MG63 (cell line): ENCODE results near the gene TMEM116. TPM values are rescaled to one million over a fixed set of nuclear protein-coding genes. Genes with fewer than 3 reads are reported as not detected.
"Not testable (repeated sequence)": the region's sequence is repeated elsewhere in the genome, so short reads cannot be mapped to it uniquely, and the experiment has no call there.

ENCODE experiments used
- DNase-seq: peaks from one replicate; pipeline ENCODE4 v3.0.0-alpha.2; 2020
- H3K27me3 ChIP-seq: fragments of 250-450 bp; sonication (Bioruptor Pico); 2 replicates; pipeline ENCODE4 v1.5.1; 2020; ENCODE audit warnings: mild to moderate bottlenecking, moderate library complexity
- H3K36me3 ChIP-seq: fragments of 250-450 bp; sonication (Bioruptor Pico); 2 replicates; pipeline ENCODE4 v1.5.1; 2020; ENCODE audit warnings: mild to moderate bottlenecking, moderate library complexity
- H3K4me3 ChIP-seq: fragments of 250-450 bp; sonication (Bioruptor Pico); 2 replicates; pipeline ENCODE4 v1.5.1; 2020; ENCODE audit warnings: mild to moderate bottlenecking, moderate library complexity
- H3K9me3 ChIP-seq: fragments of 250-450 bp; sonication (Bioruptor Pico); 2 replicates; pipeline ENCODE4 v1.5.1; 2020; ENCODE audit warnings: mild to moderate bottlenecking, moderate library complexity
- total RNA-seq: library from RNA; depleted of rRNA; stranded (reverse); fragments of >200 nt; shearing (Covaris generic); gene quantifications from 2 replicates; pipeline ENCODE4 v1.2.3, GENCODE V29; 2014; ENCODE audit warnings: low replicate concordance

Gene TMEM116
- total RNA-seq, 1 experiment from 2014 or later = 8.2 TPM

DNA sequence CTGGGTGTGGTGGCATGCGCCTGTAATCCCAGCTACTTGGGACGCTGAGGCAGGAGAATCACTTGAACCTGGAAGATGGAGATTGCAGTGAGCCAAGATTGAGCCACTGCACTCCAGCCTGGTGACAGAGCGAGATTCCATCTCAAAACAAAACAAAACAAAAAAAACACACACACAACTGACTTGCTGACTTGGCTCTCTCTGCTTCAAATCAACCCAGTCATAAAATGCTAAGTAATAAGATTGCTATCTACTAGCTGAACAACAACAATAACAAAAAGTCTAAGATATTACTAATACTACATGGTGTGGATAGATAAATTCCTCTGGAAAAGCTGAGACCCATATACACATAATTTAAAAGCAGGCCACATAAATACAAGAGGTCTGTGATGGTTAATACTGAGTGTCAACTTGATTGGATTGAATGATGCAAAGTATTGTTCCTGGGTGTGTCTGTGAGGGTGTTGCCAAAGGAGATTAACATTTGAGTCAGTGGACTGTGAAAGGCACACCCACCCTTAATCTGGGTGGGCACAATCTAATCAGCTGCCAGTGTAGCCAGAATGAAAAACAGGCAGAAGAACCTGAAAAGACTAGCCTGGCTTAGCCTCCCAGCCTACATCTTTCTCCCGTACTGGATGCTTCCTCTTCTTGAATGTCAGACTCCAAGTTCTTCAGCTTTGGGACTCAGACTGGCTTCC lies 60.7 kb downstream of the TMEM116 start:
- not testable (repeated sequence) for H3K36me3 ChIP-seq, H3K4me3 ChIP-seq, H3K27me3 ChIP-seq, H3K9me3 ChIP-seq, DNase-seq

DNA sequence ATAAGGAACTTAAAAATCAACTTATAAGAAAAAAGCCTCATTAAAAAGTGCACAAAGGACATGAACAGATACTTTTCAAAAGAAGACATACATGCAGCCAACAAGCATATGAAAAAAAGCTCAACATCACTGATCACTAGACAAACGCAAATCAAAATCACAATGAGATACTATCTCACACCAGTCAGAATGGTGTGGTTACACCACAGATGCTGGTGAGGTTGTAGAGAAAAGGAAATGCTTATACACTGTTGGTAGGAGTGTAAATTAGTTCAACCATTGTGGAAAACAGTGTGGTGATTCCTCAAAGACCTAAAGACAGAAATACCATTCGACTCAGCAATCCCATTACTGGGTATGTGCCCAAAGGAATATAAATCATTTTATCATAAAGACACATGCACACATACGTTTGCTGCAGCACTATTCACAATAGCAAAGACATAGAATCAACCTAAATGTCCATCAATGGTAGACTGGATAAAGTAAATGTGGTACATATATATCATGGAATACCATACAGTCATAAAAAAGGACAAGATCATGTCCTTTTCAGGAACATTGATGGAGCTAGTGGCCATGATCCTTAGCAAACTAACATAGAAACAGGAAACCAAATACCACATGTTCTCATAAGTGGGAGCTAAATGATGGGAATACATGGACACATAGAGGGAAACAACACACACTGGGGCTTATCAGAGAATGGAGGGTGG lies 61.8 kb downstream of the TMEM116 start:
- not testable (repeated sequence) for H3K36me3 ChIP-seq, H3K4me3 ChIP-seq

DNA sequence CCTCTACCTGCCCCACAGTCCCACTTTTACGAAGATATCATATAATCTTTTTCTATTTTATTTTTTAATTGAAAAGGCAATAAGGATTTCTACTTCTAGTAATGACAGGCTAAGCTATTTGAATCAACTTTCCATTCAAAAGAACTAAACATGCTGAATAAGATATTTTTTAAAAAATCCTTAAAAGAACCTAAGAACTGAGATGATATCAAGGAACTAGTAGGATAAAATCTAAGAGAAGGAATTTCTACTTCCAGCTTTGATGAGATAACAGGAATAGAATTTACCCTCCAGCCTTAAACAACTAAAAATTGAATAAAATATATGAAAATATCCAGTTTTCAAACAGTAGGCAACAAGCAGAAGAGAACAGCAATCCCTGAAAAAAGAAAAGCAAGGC lies 69.0 kb downstream of the TMEM116 start:
- H3K27me3 ChIP-seq = no peaks in the 10 kb centered on the region
- no peaks in the 10 kb centered on the region for H3K36me3 ChIP-seq

More for the DNA sequence above, 61.8 kb downstream of the TMEM116 start:
- not testable (repeated sequence) for H3K9me3 ChIP-seq, DNase-seq, H3K27me3 ChIP-seq

DNA sequence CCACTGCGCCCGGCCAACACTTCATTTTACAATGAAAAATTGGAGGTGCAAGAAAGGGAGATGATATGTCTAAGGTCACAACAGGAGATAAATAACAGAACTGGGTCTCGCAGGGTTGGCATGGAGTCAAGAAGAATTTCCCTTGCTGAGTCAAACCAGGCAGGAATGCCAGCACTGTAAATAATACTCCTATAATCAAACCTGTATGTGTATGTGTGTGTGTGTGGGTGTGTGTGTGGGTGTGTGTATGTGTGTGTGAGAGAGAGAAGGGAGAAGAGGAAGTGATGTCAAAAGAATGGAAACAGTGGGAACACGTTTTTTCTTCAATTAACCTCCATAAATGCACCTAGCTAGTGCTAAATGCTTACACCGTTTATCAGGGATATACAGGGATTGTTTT lies 70.4 kb downstream of the TMEM116 start:
- DNase-seq = peak; percentile 72
- H3K36me3 ChIP-seq = no peaks in the 10 kb centered on the region
- H3K9me3 ChIP-seq = no peaks in the 10 kb centered on the region
- H3K27me3 ChIP-seq = no peaks in the 10 kb centered on the region
- H3K4me3 ChIP-seq = no peak overlapping the region

More for the DNA sequence above, 69.0 kb downstream of the TMEM116 start:
- Histone ChIP-seq H3K4me3 (no peak overlapping the region), H3K9me3 (no peaks in the 10 kb centered on the region)
- DNase-seq = no peak

DNA sequence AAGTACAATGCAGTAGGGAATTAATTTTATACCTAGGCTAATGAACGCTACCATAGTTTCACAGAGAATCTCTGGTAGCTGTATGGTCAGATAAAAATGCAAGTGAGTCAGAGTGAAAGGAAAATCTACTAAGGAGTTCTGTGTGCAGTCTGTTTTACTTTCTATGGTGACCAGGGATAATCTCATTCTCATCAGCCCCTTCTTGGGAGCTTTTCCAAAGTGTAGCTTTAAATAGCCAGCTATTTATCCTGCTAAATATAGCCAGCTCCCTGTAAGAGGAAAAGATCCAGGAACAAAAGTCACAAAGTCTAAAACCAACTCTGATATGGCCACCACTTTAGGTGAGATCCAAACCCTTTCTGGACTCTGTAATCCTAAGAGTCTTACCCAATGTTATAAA lies 75.5 kb downstream of the TMEM116 start:
- DNase-seq = no peak
- Histone ChIP-seq H3K9me3 (no peaks in the 10 kb centered on the region), H3K4me3 (no peak overlapping the region), H3K36me3 (no peaks in the 10 kb centered on the region), H3K27me3 (no peaks in the 10 kb centered on the region)

DNA sequence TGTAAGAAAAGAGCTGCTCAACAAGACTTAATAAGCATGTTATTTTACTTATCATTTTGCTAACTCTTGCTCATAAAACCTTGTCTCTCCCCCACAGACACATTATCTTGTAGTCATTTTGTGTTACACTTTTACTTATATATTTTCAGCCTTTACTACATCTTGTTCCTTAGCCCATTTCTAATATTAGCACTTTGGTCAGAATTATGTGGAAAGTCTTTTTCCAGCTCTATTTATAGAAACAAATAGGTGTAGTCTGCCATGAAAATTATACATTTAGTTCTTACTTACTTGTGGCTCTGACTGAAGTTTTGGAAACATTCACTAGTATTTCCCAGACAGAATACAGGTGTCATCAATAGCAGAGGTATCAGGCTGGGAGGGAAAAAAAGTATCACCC lies 76.1 kb downstream of the TMEM116 start:
- Histone ChIP-seq H3K36me3 (no peaks in the 10 kb centered on the region), H3K4me3 (no peak overlapping the region), H3K27me3 (no peaks in the 10 kb centered on the region), H3K9me3 (no peaks in the 10 kb centered on the region)
- no peak for DNase-seq

DNA sequence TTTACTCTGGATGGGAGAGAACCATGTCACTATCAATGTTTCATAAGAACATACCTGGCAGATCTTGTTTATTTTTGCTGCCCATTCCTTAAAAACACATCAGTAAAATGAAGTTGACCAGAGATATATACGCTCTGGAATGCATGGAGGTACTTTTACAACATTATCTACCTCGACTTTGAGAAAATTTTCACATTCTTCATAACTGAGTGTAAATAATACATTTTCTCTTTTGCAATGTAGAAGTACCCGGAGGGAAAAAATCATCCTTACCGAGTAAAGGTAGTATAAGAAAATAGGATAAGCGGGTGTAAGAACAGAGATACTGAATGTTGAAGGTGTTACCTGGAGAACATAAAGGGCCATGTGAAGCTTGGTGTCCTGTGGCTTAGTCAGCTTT lies 80.7 kb downstream of the TMEM116 start:
- Histone ChIP-seq H3K27me3 (no peaks in the 10 kb centered on the region), H3K36me3 (no peaks in the 10 kb centered on the region), H3K4me3 (no peak overlapping the region), H3K9me3 (no peaks in the 10 kb centered on the region)
- DNase-seq = no peak

DNA sequence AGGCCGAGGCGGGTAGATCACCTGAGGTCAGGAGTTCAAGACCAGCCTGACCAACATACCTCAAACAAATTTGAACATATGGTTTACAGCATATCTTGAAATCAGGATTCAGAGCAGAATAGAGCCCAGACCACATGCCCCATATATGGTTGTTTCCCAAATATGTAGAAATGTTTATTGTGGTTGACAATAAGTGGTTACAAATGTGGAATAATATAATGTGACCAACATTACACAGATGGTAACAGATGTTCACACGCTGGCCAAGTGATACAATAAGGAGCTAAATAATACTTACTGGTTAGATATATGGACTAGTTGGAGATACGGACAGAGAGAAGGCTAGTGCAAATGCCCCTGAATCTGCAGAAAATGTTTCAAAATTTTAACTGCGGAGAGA lies 85.6 kb downstream of the TMEM116 start:
- Histone ChIP-seq H3K27me3 (no peaks in the 10 kb centered on the region), H3K4me3 (no peak overlapping the region), H3K9me3 (no peaks in the 10 kb centered on the region), H3K36me3 (no peaks in the 10 kb centered on the region)
- no peak for DNase-seq

DNA sequence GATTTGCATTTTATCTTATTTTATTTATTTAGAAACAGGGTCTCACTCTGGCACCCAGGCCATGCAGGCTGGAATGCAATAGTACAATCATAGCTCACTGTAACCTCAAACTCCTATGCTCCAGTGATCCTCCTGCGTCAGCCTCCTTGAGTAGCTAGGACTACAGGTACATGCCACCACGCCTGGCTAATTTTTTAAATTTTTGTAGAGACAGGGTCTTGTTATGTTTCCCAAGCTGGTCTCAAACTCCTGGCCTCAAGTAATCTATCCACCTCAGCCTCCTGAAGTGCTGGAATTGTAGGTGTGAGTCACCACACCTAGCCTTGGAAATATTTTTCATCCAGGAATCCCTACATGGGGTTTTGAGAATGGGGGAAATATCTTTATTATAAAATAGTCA lies 86.3 kb downstream of the TMEM116 start:
- no peaks in the 10 kb centered on the region for H3K9me3 ChIP-seq
- no peaks in the 10 kb centered on the region for H3K27me3 ChIP-seq
- DNase-seq = no peak
- H3K36me3 ChIP-seq = no peaks in the 10 kb centered on the region
- no peak overlapping the region for H3K4me3 ChIP-seq

DNA sequence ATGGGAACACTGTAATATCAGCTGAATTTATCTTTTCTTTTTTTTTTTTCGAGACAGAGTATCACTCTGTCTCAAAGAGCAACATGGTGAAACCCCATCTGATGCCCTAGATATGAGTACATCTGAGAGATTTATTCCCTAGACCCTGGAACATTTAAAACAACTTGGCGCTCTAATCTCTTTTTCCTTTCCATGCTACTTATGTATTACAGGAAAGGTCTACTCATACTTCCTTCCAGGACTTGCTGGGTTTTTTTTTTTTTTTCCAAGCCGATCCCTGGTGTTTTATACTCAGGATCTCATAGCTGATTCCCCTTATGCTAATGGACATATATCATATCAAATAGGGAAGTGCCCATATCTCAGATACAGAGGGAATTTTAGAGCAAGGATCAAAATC lies 87.8 kb downstream of the TMEM116 start:
- Histone ChIP-seq H3K4me3 (no peak overlapping the region), H3K36me3 (no peaks in the 10 kb centered on the region), H3K27me3 (no peaks in the 10 kb centered on the region), H3K9me3 (no peaks in the 10 kb centered on the region)
- no peak for DNase-seq

DNA sequence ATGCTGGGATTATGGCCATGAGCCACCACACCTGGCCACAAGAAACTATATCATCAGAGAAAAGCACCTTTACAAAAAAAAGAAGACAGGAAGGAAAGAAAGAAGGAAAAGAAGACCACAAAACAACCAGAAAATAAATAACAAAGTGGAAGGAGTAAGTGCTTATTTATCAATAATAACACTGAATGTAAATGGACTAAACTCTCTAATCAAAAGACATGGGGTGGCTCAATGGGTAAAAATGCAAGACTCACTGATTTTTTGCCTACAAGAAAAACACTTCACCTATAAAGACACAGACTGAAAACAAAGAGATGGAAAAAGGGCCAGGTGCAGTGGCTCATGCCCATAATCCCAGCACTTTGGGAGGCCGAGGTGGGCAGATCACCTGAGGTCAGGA lies 105.2 kb downstream of the TMEM116 start:
- H3K9me3 ChIP-seq = peaks cover 11% of the 10 kb centered on the region
- H3K36me3 ChIP-seq = peaks cover 24% of the 10 kb centered on the region
- no peak for DNase-seq
- H3K27me3 ChIP-seq = no peaks in the 10 kb centered on the region
- H3K4me3 ChIP-seq = no peak overlapping the region

DNA sequence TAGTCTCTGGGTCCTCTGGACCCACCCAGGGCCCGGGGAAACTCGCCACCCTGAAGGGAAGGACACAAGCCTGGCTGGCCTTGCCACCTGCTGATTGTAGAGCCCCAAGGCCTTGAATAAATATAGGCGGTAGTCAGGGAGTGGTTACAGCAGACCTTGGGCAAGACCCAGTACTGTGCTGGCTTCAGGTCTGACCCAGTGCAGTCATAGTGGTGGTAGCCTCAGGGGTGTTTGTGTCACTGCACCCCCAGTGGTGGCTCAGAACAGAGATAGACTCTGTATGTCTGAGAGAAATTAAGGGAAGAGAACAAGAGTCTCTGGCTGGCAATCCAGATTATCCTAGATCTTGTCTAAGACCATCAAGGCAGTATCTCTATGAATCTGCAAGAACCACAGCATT lies 107.5 kb downstream of the TMEM116 start:
- no peaks in the 10 kb centered on the region for H3K27me3 ChIP-seq
- H3K36me3 ChIP-seq = peaks cover 32% of the 10 kb centered on the region
- H3K4me3 ChIP-seq = no peak overlapping the region
- peaks cover 11% of the 10 kb centered on the region for H3K9me3 ChIP-seq
- DNase-seq = no peak

DNA sequence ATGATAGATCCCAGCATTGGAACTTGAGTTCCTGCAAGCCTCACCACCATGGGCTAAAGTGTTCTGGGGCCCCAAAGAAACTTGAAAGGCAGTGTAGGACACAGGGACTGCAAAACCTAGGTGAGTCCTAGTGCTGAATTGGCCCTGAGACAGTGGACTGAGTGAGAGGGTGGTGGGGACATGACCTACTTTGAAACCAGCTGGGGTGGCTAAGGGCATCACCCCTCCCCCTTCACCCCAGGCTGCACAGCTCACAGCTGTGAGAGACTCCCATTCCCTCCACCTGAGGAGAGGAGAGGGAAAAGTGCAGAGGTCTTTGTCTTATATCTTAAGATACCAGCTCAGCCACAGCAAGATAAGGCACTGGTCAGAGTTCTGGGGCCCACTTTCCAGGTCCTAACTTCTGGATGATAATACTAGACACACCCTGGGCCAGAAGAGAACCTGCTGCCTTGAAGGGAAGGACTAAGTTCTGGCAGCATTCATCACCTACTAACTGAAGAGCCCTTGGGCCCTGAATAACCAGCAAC lies 108.5 kb downstream of the TMEM116 start:
- Histone ChIP-seq H3K27me3 (no peaks in the 10 kb centered on the region), H3K9me3 (peaks cover 8% of the 10 kb centered on the region), H3K4me3 (no peak overlapping the region), H3K36me3 (peaks cover 38% of the 10 kb centered on the region)
- DNase-seq = no peak

DNA sequence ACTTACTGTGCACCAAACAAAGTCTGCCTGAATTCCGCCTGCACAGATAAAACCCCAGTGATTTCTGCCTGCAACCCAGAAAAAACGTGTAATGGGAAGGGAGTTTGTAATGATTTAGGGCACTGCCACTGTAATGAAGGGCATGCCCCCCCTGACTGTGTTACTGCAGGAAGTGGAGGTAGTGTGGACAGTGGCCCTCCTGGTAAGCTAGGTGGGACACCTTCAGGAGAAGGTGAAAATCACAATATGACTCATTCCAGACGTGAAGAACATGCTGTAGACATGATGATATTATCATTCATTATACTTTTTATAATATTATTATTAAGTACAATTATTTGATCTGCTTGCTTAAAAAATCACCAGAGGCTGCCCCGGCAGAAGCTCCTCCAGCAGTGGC lies 111.8 kb downstream of the TMEM116 start:
- Histone ChIP-seq H3K36me3 (peaks cover 48% of the 10 kb centered on the region), H3K4me3 (no peak overlapping the region), H3K9me3 (no peaks in the 10 kb centered on the region), H3K27me3 (no peaks in the 10 kb centered on the region)
- no peak for DNase-seq

DNA sequence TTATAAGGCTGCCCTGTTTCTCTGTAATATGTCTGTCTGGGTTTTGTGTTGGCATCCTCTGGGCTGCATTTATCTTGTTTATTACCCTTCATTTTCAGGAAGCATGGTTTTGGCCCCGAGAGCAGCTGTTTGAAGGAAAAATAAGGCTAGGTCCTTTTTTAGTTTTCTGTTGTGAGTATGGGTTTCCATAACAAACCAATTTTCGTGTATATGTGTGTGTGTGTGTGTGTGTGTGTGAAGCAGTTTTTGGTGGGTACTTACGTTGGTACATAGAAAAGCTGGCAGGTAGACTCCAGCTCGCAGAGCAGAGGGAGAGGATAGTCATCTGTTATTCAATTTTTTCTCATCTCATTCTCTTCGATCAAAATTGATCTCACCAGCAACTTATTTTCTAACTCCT lies 118.4 kb downstream of the TMEM116 start:
- peaks cover 54% of the 10 kb centered on the region for H3K36me3 ChIP-seq
- H3K4me3 ChIP-seq = no peak overlapping the region
- no peaks in the 10 kb centered on the region for H3K27me3 ChIP-seq
- no peak for DNase-seq
- H3K9me3 ChIP-seq = no peaks in the 10 kb centered on the region

DNA sequence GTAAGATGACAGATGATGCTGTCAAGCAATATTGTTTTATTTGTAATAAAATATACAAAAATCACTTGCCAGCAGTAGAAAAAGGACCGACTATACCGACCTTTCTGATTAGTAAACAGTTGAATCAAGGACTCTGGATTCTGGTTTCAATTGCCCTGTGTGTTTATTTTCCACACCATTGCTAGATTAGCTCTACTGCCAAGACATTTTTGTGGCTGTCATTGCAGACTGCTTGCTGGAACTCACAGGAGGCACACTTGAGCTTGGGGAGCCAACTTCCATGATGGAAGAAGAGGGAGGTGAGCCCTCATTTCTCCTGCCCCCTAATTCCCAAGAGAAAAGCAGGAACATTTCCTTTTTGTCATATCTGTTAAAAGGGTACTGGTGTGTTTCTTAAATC lies 119.7 kb downstream of the TMEM116 start:
- Histone ChIP-seq H3K36me3 (peaks cover 57% of the 10 kb centered on the region), H3K27me3 (no peaks in the 10 kb centered on the region), H3K4me3 (no peak overlapping the region), H3K9me3 (no peaks in the 10 kb centered on the region)
- DNase-seq = no peak

DNA sequence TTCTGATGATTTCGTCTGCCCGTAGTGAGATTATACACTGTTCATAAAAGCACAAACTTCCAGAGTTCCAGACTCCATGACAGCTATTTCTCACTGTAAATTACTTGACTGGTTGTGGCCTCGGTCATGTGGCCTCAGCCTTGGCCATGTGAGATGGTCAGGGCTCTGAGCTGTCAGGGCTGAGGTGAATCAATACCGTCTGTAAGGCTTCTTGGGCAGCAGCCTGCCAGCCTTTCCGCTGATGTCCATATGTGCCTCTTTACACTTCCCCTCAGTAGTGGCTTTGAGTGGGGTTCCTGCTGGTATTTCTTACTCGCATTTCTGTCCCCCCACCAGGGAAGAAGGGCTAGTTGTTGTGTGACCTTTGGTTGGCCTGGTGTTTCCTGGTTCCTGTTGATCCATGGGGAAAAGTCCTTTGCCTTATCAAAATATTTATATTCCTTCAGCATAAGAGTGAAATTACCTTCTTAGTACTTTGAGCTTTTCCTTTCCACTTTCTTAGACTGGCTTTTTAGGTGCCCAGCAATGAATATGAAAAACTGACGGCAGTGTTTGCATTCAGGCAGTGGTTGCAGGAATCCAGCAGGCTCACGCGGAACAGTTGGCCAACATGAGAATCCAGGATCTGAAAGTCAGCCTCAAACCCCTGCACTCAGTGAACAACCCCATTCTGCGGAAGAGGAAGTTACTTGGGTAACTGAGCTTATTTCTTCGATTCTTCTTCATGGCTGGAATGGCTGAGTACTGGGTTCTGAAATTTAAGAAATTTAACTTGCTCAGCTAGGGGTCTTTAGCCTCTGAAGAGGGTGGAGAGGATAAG lies 124.8 kb downstream of the TMEM116 start:
- H3K27me3 ChIP-seq = no peaks in the 10 kb centered on the region
- H3K9me3 ChIP-seq = no peaks in the 10 kb centered on the region
- H3K4me3 ChIP-seq = no peak overlapping the region
- H3K36me3 ChIP-seq = peaks cover 80% of the 10 kb centered on the region
- DNase-seq = no peak
